ENCODE measurements around the gene SKP1.

The SKP1 gene

DNA sequence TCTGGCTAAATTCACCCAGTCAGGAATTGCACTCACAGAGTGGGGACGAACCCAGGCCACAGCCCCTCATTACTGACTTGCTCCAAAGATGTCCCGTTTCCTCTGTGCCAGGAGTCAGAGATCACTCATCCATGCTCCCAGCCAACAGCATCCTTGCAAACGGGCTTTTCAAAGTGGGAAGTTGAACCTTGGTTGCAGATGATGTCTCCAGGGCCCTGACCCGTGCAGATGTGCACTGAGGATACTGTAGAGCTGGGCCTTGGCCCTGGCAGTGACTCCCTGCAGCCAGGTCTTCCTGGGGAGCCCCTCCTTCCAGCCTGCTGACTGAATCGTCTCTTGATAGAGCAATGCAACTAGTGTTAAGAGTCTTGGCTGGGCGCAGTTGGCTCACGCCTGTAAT, 40.0 kb downstream of the SKP1 start:
- no peak for DNase-seq (ENCODE audit: extremely low spot score)
- ChIA-PET POLR2A (no interaction called here), CTCF (interaction anchor here (4.5 to 26.3 kb wide), 3 partner anchors 11 to 101 kb away, joined by 16 to 882 read pairs (median 63); no protein-coding TSS in a partner anchor)
- TF ChIP-seq, protein P1, sequence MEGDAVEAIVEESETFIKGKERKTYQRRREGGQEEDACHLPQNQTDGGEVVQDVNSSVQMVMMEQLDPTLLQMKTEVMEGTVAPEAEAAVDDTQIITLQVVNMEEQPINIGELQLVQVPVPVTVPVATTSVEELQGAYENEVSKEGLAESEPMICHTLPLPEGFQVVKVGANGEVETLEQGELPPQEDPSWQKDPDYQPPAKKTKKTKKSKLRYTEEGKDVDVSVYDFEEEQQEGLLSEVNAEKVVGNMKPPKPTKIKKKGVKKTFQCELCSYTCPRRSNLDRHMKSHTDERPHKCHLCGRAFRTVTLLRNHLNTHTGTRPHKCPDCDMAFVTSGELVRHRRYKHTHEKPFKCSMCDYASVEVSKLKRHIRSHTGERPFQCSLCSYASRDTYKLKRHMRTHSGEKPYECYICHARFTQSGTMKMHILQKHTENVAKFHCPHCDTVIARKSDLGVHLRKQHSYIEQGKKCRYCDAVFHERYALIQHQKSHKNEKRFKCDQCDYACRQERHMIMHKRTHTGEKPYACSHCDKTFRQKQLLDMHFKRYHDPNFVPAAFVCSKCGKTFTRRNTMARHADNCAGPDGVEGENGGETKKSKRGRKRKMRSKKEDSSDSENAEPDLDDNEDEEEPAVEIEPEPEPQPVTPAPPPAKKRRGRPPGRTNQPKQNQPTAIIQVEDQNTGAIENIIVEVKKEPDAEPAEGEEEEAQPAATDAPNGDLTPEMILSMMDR (IDR thresholded peaks at IDR 0.05; ENCODE audit: control extremely low read depth, extremely low read depth, low read depth, missing control alignments) = no peak

- DNase-seq (ENCODE audit: extremely low spot score) = no peak
- POLR2A ChIA-PET = interaction anchor here (1.0 kb wide), 1 partner anchor 11 kb away, joined by 4 read pairs; no protein-coding TSS in a partner anchor
- CTCF ChIA-PET = interaction anchor here (7.9 to 26.3 kb wide), 2 partner anchors 12 to 101 kb away, joined by 63 to 882 read pairs; no protein-coding TSS in a partner anchor
Observed at GRCh38 chr5:134136221-134136631, 40.5 kb downstream of the SKP1 start.

GRCh38 chr5:134135091-134135655, 41.6 kb downstream of the SKP1 start:
- POLR2A ChIA-PET = interaction anchor here (1.0 kb wide), 1 partner anchor 12 kb away, joined by 4 read pairs; no protein-coding TSS in a partner anchor
- CTCF ChIA-PET = interaction anchor here (1.2 to 26.3 kb wide), 3 partner anchors 13 to 100 kb away, joined by 3 to 882 read pairs (median 63); no protein-coding TSS in a partner anchor
- TF ChIP-seq, protein P1 (IDR thresholded peaks at IDR 0.05; ENCODE audit: control extremely low read depth, extremely low read depth, low read depth, missing control alignments) = no peak
- DNase-seq (ENCODE audit: extremely low spot score) = no peak

More at GRCh38 chr5:134136221-134136631, 40.5 kb downstream of the SKP1 start:
- TF ChIP-seq, protein P1 (IDR thresholded peaks at IDR 0.05; ENCODE audit: control extremely low read depth, extremely low read depth, low read depth, missing control alignments) = no peak

GRCh38 chr5:134133995-134134541, 42.7 kb downstream of the SKP1 start:
- TF ChIP-seq, protein P1 (IDR thresholded peaks at IDR 0.05; ENCODE audit: control extremely low read depth, extremely low read depth, low read depth, missing control alignments) = no peak
- CTCF ChIA-PET = interaction anchor here (1.2 to 26.3 kb wide), 2 partner anchors 27 to 98 kb away, joined by 3 to 882 read pairs; no protein-coding TSS in a partner anchor
- POLR2A ChIA-PET = interaction anchor here (1.7 kb wide), 1 partner anchor 34 kb away, joined by 4 read pairs; no protein-coding TSS in a partner anchor
- DNase-seq (ENCODE audit: extremely low spot score) = no peak

GRCh38 chr5:134133188-134133994, 43.4 kb downstream of the SKP1 start:
- TF ChIP-seq, protein P1 (IDR thresholded peaks at IDR 0.05; ENCODE audit: control extremely low read depth, extremely low read depth, low read depth, missing control alignments) = no peak
- ChIA-PET CTCF (interaction anchor here (26.3 kb wide), 1 partner anchor 98 kb away, joined by 882 read pairs; no protein-coding TSS in a partner anchor), POLR2A (interaction anchor here (1.7 kb wide), 1 partner anchor 34 kb away, joined by 4 read pairs; no protein-coding TSS in a partner anchor)
- DNase-seq (ENCODE audit: extremely low spot score) = no peak
